ENCODE measurements around the gene SURF2. TPM values are rescaled to one million over a fixed set of nuclear protein-coding genes. Genes with fewer than 3 reads are reported as not detected.
A peak's percentile ranks its signal among the peaks of the same experiment; 100 is the strongest.

The SURF2 gene
- total and polyA plus RNA-seq, 2 experiments from 2014 or later, result 6.3 to 23.4 TPM

GRCh38 chr9:133348718-133349573 is 7.4 kb upstream of the SURF2 start:
- H2AFZ ChIP-seq, result no peak overlapping the region
- H4K20me1 ChIP-seq (ENCODE audit: insufficient read depth), result no peaks in the 10 kb centered on the region
- no peaks in the 10 kb centered on the region for H3K27me3 ChIP-seq (replicated peaks; ENCODE audit: insufficient read depth)
- TF ChIP-seq EZH2 (IDR thresholded peaks at IDR 0.05; ENCODE audit: insufficient read depth, poor library complexity, severe bottlenecking) (no peak), EZH2phosphoT487 (IDR thresholded peaks at IDR 0.05; ENCODE audit: insufficient read depth, low read depth) (no peak)
- H3K4me3 ChIP-seq, result peak overlapping the region; percentile 98
- peaks cover 38% of the 10 kb centered on the region for H3K36me3 ChIP-seq (ENCODE audit: low read depth)
- 4% methylated on average over 24 to 25 of the region's 25 CpGs for WGBS, 2 experiments (ENCODE audit: low coverage in 1 of 2, low lambda C conversion rate in 2 of 2, missing lambda C conversion rate in 2 of 2)
- H3K9me3 ChIP-seq (ENCODE audit: low read depth), result no peaks in the 10 kb centered on the region
- peak overlapping the region; percentile 100 for H3K4me2 ChIP-seq (ENCODE audit: unreplicated experiment)
- peaks cover 16% of the 10 kb centered on the region for H3K4me1 ChIP-seq (ENCODE audit: insufficient read depth)
- DNase-seq, result peak; percentile 43
- peaks cover 54% of the 10 kb centered on the region for H3F3A ChIP-seq (ENCODE audit: insufficient read depth)
- H3K9me2 ChIP-seq (ENCODE audit: insufficient read depth), result no peaks in the 10 kb centered on the region
- peak overlapping the region; percentile 94 for H3K27ac ChIP-seq
- peaks cover 63% of the 10 kb centered on the region for H3K79me2 ChIP-seq (ENCODE audit: insufficient read depth)
- in situ Hi-C loops (cut with MboI), result no loop called here
- peak overlapping the region; percentile 99 for H3K9ac ChIP-seq

GRCh38 chr9:133349965-133350616 is 6.3 kb upstream of the SURF2 start:
- peaks cover 38% of the 10 kb centered on the region for H3K36me3 ChIP-seq (ENCODE audit: low read depth)
- H3K9ac ChIP-seq, result peak overlapping the region; percentile 99
- H3K9me3 ChIP-seq (ENCODE audit: low read depth), result no peaks in the 10 kb centered on the region
- peaks cover 19% of the 10 kb centered on the region for H3K4me1 ChIP-seq (ENCODE audit: insufficient read depth)
- H3K27me3 ChIP-seq (replicated peaks; ENCODE audit: insufficient read depth), result no peaks in the 10 kb centered on the region
- H3F3A ChIP-seq (ENCODE audit: insufficient read depth), result peaks cover 60% of the 10 kb centered on the region
- no peaks in the 10 kb centered on the region for H4K20me1 ChIP-seq (ENCODE audit: insufficient read depth)
- H3K4me3 ChIP-seq, result peak overlapping the region; percentile 98
- peak overlapping the region; percentile 94 for H3K27ac ChIP-seq
- TF ChIP-seq EZH2phosphoT487 (IDR thresholded peaks at IDR 0.05; ENCODE audit: insufficient read depth, low read depth) (no peak), EZH2 (IDR thresholded peaks at IDR 0.05; ENCODE audit: insufficient read depth, poor library complexity, severe bottlenecking) (no peak)
- H3K4me2 ChIP-seq (ENCODE audit: unreplicated experiment), result peak overlapping the region; percentile 100
- peak; percentile 56 for DNase-seq
- in situ Hi-C loops (cut with MboI), result no loop called here
- no peaks in the 10 kb centered on the region for H3K9me2 ChIP-seq (ENCODE audit: insufficient read depth)
- 71 to 73% methylated on average over 15 of the region's 15 CpGs for WGBS, 2 experiments (ENCODE audit: low coverage in 1 of 2, low lambda C conversion rate in 2 of 2, missing lambda C conversion rate in 2 of 2)
- H2AFZ ChIP-seq, result no peak overlapping the region
- H3K79me2 ChIP-seq (ENCODE audit: insufficient read depth), result peaks cover 64% of the 10 kb centered on the region

- no peak overlapping the region for H3K4me3 ChIP-seq
- 77 to 88% methylated on average over 3 of the region's 3 CpGs for WGBS, 2 experiments (ENCODE audit: low coverage in 1 of 2, low lambda C conversion rate in 2 of 2, missing lambda C conversion rate in 2 of 2)
- no peak overlapping the region for H3K9ac ChIP-seq
- in situ Hi-C loops (cut with MboI), result no loop called here
- H4K20me1 ChIP-seq (ENCODE audit: insufficient read depth), result no peaks in the 10 kb centered on the region
- no peaks in the 10 kb centered on the region for H3K27me3 ChIP-seq (replicated peaks; ENCODE audit: insufficient read depth)
- peak overlapping the region; percentile 40 for H3K27ac ChIP-seq
- H3K4me2 ChIP-seq (ENCODE audit: unreplicated experiment), result no peak overlapping the region
- H3K4me1 ChIP-seq (ENCODE audit: insufficient read depth), result peaks cover 21% of the 10 kb centered on the region
- H2AFZ ChIP-seq, result no peak overlapping the region
- peaks cover 67% of the 10 kb centered on the region for H3F3A ChIP-seq (ENCODE audit: insufficient read depth)
- peaks cover 38% of the 10 kb centered on the region for H3K36me3 ChIP-seq (ENCODE audit: low read depth)
- DNase-seq, result no peak
- H3K9me3 ChIP-seq (ENCODE audit: low read depth), result no peaks in the 10 kb centered on the region
- H3K79me2 ChIP-seq (ENCODE audit: insufficient read depth), result peaks cover 61% of the 10 kb centered on the region
- no peak for TF ChIP-seq EZH2 (IDR thresholded peaks at IDR 0.05; ENCODE audit: insufficient read depth, poor library complexity, severe bottlenecking)
- no peak for TF ChIP-seq EZH2phosphoT487 (IDR thresholded peaks at IDR 0.05; ENCODE audit: insufficient read depth, low read depth)
- no peaks in the 10 kb centered on the region for H3K9me2 ChIP-seq (ENCODE audit: insufficient read depth)
Observed at GRCh38 chr9:133351526-133351907, 4.8 kb upstream of the SURF2 start.

- WGBS, 2 experiments (ENCODE audit: low coverage in 1 of 2, low lambda C conversion rate in 2 of 2, missing lambda C conversion rate in 2 of 2), result 78 to 82% methylated on average over 14 of the region's 14 CpGs
- H3K9me2 ChIP-seq (ENCODE audit: insufficient read depth), result no peaks in the 10 kb centered on the region
- H3K9ac ChIP-seq, result no peak overlapping the region
- H3K27me3 ChIP-seq (replicated peaks; ENCODE audit: insufficient read depth), result no peaks in the 10 kb centered on the region
- no peak overlapping the region for H3K4me3 ChIP-seq
- in situ Hi-C loops (cut with MboI), result no loop called here
- no peak overlapping the region for H3K4me2 ChIP-seq (ENCODE audit: unreplicated experiment)
- TF ChIP-seq EZH2phosphoT487 (IDR thresholded peaks at IDR 0.05; ENCODE audit: insufficient read depth, low read depth) (no peak), EZH2 (IDR thresholded peaks at IDR 0.05; ENCODE audit: insufficient read depth, poor library complexity, severe bottlenecking) (no peak)
- no peaks in the 10 kb centered on the region for H3K9me3 ChIP-seq (ENCODE audit: low read depth)
- H3K4me1 ChIP-seq (ENCODE audit: insufficient read depth), result peaks cover 20% of the 10 kb centered on the region
- peaks cover 67% of the 10 kb centered on the region for H3F3A ChIP-seq (ENCODE audit: insufficient read depth)
- peaks cover 57% of the 10 kb centered on the region for H3K79me2 ChIP-seq (ENCODE audit: insufficient read depth)
- no peaks in the 10 kb centered on the region for H4K20me1 ChIP-seq (ENCODE audit: insufficient read depth)
- H2AFZ ChIP-seq, result no peak overlapping the region
- peak; percentile 78 for DNase-seq
- H3K27ac ChIP-seq, result peak overlapping the region; percentile 40
- peaks cover 38% of the 10 kb centered on the region for H3K36me3 ChIP-seq (ENCODE audit: low read depth)
Observed at GRCh38 chr9:133351908-133352634, 4.3 kb upstream of the SURF2 start.

Data from GM23248 (cell line).